Cerebellar nuclear complex (tissue), 1 donor: Measurements from ENCODE around the gene C9orf78.
A peak's percentile ranks its signal among the peaks of the same experiment; 100 is the strongest.

Experiments used
- DNase-seq, 2 experiments: peaks; one replicate each; lab custom pipeline; 2025; lab: John Stamatoyannopoulos, UW

The C9orf78 gene

GRCh38 chr9:129840034-129840433 lies 5.0 kb upstream of the C9orf78 start:
- DNase-seq = no peak

GRCh38 chr9:129839324-129840023 lies 4.4 kb upstream of the C9orf78 start:
- DNase-seq = no peak

- no peak for DNase-seq
Observed at GRCh38 chr9:129838707-129839259, 3.7 kb upstream of the C9orf78 start.

- DNase-seq = no peak
Observed at GRCh38 chr9:129836311-129837007, 1.4 kb upstream of the C9orf78 start.

- no peak for DNase-seq
Observed at GRCh38 chr9:129835860-129836223, 767 bp upstream of the C9orf78 start.

GRCh38 chr9:129834489-129835127 lies 467 bp downstream of the C9orf78 start:
- DNase-seq = no peak

GRCh38 chr9:129832982-129833381 lies 2.1 kb downstream of the C9orf78 start:
- no peak for DNase-seq

DNA sequence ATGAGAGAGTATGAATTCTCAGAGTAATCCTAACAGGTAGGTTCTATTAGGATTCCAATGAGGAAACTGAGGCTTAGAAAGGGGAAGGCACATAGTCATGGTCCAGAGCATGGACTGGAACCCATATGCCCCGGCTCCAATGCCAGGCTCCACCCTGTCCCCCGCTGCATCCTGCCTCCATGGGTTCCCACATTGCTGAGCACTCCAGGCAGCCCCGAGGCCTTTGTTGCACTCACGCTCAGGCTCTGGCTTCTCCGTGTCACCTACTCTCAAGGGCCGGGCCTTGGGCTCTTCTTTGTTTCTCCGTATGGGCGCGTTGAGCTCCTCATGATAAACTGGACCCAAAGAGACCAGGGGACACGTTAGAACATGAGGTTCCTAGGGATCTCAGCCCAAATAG lies 6.1 kb downstream of the C9orf78 start:
- DNase-seq = no peak

DNA sequence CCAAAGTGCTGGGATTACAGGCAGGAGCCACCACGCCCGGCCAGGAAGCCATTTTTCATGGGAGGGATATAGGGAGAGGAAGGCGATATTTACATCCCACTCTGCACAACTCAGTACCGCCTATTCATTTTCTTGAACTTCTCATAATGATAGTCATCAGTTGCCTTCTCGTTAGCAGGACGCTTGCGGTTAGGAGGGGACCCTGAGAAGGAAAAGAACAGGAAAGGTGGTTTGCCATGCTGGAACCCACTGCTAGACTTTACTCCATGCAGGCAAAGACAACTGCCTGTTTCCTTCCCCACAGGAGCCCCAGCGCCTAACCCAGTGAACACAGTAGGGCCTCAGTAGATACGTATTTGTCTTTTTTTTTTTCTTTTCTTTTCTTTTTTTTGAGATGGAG lies 7.0 kb downstream of the C9orf78 start:
- no peak for DNase-seq

DNA sequence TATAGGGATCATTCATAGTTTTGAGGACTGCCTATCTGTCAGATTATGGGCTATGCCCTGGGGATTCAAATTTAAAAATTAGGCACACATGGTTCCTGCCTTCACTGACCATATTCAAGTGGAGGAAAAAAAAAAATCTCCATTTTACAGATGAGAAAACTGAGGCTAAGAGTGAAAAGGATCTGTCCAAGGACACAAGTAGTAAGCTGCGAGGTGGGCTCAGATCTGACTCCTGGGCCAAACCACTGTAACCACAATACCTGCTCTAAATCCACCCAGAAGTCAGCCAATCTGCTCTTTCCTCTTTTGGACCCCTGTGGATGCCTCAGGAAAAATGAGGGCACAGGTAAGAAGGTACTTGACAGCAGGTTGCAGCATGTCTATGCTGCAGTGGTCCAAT lies 8.3 kb downstream of the C9orf78 start:
- DNase-seq = no peak

- DNase-seq = no peak
Observed at GRCh38 chr9:129826344-129826743, 8.7 kb downstream of the C9orf78 start.

- peak; percentile 53 to 84 for DNase-seq
Observed at GRCh38 chr9:129823935-129824601, 11.0 kb downstream of the C9orf78 start, which contains the start of gene TOR1A. TOR1A (minus strand) TSS chr9:129824136; CDS start chr9:129824085, 51 bp downstream.

DNA sequence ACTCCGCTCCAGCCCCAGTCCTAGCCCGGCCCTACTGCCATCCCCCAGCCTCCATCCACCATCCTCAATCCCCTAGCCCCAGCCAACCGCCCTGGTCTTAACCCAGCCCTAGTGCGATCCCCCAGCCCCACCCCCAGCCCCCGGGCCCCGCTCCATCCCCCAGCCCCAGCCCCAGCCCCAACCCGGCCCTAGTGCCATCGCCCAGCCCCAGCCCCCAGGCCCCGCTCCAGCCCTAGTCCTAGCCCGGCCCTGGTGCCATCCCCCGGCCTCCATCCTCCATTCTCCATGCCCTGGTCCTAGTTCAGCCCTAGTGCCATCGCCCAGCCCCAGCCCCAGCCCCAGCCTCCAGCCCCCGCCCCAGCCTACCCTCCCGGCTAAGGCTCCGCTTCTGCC lies 11.5 kb downstream of the C9orf78 start:
- no peak for DNase-seq

DNA sequence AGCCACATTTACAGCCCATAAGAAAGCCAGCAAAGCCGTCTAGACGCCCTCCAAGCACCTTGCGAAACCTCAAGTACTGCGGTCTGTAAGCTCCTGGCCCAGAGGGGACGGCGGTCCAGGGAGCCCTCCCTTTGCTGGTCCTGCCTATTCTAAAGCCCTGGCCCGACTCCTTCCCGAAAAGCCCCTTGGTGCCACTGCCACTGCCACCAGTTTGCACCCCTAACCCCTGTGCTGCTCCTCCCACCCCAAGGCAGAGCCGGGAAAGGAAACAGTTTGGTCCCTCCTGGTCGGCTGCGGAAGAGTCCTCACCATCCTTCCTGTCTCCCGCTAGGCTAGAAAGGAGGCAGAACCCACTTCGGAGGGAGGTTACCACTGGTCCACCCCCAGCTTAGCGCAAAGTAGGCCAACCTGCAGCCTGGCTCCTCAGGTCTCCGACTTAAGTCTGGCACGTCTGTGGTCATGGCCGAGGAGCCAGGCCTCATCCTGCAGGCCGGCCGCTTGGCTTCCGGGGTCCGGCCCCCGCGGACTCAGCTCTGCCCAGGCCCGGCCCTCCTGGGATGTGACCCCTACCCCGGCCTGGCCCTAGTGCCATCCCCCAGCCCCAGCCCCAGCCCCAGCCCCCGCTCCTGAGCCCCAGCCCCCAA lies 12.1 kb downstream of the C9orf78 start:
- no peak for DNase-seq

GRCh38 chr9:129816501-129817435 lies 18.3 kb downstream of the C9orf78 start:
- no peak for DNase-seq

DNA sequence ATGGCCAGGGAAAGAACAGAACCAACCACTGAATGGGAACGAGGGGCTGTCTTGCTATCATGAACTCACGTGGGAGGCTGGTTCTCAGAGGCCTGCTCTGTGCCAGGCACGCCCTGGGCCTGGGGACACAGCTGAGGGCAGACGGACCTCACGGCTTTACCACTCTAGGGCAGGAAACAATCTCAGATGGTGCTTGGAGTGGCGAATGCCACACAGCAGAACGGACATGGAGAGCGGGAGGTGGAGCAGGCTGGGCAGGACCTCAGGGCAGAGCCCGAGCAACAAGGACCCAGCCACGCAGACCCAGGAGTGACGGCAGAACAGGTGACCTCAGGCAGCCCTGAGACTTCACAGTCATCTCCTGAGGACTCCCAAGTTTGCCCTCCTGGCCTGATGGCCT lies 19.8 kb downstream of the C9orf78 start:
- no peak for DNase-seq

DNA sequence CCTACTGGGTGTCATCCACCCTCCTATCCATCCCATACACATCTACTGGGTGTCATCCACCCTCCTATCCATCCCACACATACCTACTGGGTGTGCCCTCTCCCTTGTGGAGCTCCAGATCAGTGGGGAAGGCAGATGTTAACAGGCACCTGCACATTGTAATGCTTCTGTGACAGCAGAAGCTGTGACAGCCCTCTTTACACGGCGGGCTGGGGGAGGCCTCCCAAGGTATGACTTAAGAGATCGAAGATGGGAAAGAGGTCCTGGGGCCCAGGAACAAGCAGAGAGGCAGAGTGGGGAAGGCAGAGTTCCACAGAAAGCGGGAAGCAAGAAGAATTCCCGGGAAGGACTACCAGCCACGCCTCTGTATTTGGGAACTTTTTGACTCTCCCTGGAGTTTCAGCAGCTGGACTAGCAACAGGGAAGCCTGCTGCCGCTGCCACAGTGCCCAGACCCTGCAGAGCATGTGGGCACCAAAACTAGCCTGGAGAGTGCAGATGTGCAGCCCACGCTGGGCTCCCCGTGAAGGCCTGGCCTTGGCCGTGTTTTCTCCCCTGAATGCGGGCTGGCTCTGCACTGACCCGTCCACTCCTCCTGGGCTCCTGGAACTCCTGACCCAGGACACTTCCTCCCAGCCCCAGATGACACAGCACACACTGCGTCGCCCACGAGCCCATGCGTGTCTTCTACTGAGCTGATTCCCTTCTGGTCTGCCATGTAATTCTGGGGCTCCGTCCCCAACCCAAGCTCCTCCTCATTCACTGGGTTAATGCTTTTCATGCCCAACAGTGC lies 20.4 kb downstream of the C9orf78 start:
- no peak for DNase-seq

DNA sequence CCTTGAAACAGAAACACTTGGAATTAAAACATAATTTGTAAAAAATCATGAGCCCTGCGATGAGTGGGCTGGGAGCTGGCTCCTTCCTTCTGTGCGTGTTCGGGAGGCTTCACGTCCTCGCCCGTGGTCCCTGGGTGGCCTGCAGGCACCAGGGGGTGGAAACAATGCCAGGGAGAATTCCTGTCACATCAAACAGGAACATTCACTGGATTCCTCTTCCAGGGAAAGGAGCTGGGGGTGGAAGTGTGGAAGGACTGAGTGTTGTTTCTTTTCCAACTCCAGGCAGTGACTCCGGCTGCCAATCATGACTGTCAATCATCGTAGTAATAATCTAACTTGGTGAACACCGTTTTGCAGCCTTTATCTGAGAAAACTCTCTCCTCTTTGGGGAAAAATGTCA lies 21.4 kb downstream of the C9orf78 start:
- no peak for DNase-seq

GRCh38 chr9:129812385-129812784 lies 22.7 kb downstream of the C9orf78 start:
- no peak for DNase-seq

DNA sequence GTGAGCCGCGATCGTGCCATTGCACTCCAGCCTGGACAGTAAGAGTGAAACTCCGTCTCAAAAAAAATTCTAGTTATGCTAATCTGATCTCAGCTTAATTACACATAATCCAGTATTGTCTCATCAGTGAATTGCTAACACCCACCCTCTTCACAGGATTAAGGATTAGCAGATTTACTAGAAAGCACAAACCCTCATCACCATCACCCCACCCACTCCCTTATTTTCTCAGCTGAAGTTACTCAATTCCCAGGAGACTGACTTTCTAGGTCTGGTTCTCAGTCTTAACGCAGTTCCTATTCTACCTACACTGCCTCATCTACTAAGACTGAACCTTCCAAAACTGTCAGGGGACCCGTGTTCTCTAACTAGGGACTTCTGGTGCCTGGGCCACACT lies 23.1 kb downstream of the C9orf78 start:
- no peak for DNase-seq
